H1 (cell line): Measurements from ENCODE around the gene RASL10B. TPM values are rescaled to one million over a fixed set of nuclear protein-coding genes. Genes with fewer than 3 reads are reported as not detected.
A peak's percentile ranks its signal among the peaks of the same experiment; 100 is the strongest.

Experiments
- BACH1 ChIP-seq: IDR thresholded peaks from 2 replicates; pipeline ENCODE4 v1.6.1; 2012; ENCODE audit warnings: low read length, improper control_type of control experiment
- CHD2 ChIP-seq: IDR thresholded peaks from 2 replicates; pipeline ENCODE4 v1.6.1; 2012; ENCODE audit warnings: low read length, improper control_type of control experiment
- JUND ChIP-seq: IDR thresholded peaks from 2 replicates; pipeline ENCODE4 v1.6.1; 2011; ENCODE audit warnings: mild to moderate bottlenecking, improper control_type of control experiment, low read length
- RXRA ChIP-seq: IDR thresholded peaks from 2 replicates; pipeline ENCODE4 v1.6.1; 2011; ENCODE audit warnings: low read depth, mild to moderate bottlenecking, low read length, moderate library complexity; ENCODE audit not compliant: insufficient read depth
- TEAD4 ChIP-seq: IDR thresholded peaks from 2 replicates; pipeline ENCODE4 v1.6.1; 2012; ENCODE audit warnings: low read depth, low read length, inconsistent platforms, mixed read lengths
- polyA plus RNA-seq, 7 experiments: library from polyadenylated mRNA; depleted of rRNA in 3 of 7; stranded (reverse) in 5 of 7; unstranded in 2 of 7; fragments of >200 nt in 5 of 7; fragments of 200-250 nt in 2 of 7; gene quantifications; 1 replicate in 5 of 7; 2 replicates in 1 of 7; 4 replicates in 1 of 7; pipeline versions ENCODE4 v1.2.1 to v1.2.3, GENCODE V29; 2011 to 2013; ENCODE audit warnings: missing spikeins in 2 of 7, mixed read lengths in 2 of 7
- total RNA-seq: library from RNA; stranded (reverse); fragmentation: NEBNext Ultra II Directional; extraction: Animal tissue kit (Norgen Biotek cat#: 25700); gene quantifications from 2 replicates; pipeline ENCODE4 v1.2.1, GENCODE V29; 2021
- TF ChIP-seq, protein P1 (sequence below): fragments of 300-600 bp; sonication (generic); IDR thresholded peaks from 2 replicates; pipeline ENCODE4 v1.7.1; 2012; ENCODE audit warnings: low read length, moderate library complexity, mild to moderate bottlenecking, inconsistent platforms; ENCODE audit not compliant: insufficient replicate concordance

RASL10B gene
- total and polyA plus RNA-seq, 2 of the 8 experiments (the other 6 are each of a cell fraction or from before 2014, with no cell fraction given): 17.5 to 22.8 TPM

DNA sequence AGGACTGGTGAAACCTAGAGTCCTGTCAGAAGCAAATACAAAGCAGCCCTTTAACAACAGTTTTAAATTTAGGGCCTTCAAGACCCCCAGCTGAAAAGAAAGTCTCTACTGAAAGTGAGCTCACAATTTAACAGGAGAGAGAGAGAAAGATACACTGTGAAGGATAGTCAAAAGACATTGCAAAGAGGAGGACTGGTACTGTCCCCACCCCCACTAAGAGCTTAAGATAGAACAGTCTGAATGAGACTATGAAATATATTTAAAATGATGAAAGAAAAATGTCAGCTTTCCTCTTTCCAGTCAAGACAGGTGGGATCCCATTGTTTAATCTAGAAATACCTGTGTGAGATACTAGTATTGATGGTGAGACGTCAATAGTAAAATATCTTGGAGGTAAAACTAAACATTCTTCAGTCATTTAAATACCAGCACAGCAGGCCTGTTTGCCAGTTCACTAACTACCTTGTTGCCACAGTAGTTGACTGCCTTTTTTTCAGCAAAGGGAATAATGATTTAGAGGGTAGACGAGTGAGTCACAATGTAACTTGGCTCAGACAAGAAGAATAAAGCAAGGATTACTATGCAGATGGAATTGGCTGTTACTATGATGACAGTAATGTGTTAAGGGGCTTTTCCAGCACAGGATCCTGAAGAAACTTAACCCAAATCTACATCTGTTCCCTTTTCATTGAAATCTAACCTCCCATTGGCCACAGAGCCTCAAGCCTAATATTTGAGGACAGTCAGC, 47.2 kb upstream of the RASL10B start (continued):
- TF ChIP-seq, protein P1, sequence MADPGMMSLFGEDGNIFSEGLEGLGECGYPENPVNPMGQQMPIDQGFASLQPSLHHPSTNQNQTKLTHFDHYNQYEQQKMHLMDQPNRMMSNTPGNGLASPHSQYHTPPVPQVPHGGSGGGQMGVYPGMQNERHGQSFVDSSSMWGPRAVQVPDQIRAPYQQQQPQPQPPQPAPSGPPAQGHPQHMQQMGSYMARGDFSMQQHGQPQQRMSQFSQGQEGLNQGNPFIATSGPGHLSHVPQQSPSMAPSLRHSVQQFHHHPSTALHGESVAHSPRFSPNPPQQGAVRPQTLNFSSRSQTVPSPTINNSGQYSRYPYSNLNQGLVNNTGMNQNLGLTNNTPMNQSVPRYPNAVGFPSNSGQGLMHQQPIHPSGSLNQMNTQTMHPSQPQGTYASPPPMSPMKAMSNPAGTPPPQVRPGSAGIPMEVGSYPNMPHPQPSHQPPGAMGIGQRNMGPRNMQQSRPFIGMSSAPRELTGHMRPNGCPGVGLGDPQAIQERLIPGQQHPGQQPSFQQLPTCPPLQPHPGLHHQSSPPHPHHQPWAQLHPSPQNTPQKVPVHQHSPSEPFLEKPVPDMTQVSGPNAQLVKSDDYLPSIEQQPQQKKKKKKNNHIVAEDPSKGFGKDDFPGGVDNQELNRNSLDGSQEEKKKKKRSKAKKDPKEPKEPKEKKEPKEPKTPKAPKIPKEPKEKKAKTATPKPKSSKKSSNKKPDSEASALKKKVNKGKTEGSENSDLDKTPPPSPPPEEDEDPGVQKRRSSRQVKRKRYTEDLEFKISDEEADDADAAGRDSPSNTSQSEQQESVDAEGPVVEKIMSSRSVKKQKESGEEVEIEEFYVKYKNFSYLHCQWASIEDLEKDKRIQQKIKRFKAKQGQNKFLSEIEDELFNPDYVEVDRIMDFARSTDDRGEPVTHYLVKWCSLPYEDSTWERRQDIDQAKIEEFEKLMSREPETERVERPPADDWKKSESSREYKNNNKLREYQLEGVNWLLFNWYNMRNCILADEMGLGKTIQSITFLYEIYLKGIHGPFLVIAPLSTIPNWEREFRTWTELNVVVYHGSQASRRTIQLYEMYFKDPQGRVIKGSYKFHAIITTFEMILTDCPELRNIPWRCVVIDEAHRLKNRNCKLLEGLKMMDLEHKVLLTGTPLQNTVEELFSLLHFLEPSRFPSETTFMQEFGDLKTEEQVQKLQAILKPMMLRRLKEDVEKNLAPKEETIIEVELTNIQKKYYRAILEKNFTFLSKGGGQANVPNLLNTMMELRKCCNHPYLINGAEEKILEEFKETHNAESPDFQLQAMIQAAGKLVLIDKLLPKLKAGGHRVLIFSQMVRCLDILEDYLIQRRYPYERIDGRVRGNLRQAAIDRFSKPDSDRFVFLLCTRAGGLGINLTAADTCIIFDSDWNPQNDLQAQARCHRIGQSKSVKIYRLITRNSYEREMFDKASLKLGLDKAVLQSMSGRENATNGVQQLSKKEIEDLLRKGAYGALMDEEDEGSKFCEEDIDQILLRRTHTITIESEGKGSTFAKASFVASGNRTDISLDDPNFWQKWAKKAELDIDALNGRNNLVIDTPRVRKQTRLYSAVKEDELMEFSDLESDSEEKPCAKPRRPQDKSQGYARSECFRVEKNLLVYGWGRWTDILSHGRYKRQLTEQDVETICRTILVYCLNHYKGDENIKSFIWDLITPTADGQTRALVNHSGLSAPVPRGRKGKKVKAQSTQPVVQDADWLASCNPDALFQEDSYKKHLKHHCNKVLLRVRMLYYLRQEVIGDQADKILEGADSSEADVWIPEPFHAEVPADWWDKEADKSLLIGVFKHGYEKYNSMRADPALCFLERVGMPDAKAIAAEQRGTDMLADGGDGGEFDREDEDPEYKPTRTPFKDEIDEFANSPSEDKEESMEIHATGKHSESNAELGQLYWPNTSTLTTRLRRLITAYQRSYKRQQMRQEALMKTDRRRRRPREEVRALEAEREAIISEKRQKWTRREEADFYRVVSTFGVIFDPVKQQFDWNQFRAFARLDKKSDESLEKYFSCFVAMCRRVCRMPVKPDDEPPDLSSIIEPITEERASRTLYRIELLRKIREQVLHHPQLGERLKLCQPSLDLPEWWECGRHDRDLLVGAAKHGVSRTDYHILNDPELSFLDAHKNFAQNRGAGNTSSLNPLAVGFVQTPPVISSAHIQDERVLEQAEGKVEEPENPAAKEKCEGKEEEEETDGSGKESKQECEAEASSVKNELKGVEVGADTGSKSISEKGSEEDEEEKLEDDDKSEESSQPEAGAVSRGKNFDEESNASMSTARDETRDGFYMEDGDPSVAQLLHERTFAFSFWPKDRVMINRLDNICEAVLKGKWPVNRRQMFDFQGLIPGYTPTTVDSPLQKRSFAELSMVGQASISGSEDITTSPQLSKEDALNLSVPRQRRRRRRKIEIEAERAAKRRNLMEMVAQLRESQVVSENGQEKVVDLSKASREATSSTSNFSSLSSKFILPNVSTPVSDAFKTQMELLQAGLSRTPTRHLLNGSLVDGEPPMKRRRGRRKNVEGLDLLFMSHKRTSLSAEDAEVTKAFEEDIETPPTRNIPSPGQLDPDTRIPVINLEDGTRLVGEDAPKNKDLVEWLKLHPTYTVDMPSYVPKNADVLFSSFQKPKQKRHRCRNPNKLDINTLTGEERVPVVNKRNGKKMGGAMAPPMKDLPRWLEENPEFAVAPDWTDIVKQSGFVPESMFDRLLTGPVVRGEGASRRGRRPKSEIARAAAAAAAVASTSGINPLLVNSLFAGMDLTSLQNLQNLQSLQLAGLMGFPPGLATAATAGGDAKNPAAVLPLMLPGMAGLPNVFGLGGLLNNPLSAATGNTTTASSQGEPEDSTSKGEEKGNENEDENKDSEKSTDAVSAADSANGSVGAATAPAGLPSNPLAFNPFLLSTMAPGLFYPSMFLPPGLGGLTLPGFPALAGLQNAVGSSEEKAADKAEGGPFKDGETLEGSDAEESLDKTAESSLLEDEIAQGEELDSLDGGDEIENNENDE: peak; percentile 23
- TF ChIP-seq RXRA (no peak), TEAD4 (peak; percentile 58; the same call in 1 of the 2 replicates), JUND (peak; percentile 80; the same call in 1 of the 2 replicates), CHD2 (0 out of 2 replicates have a peak, but pooled peaks have one; percentile 27), BACH1 (no peak)
